Measurements from ENCODE around the gene SEMA4D. TPM values are rescaled to one million over a fixed set of nuclear protein-coding genes. Genes with fewer than 3 reads are reported as not detected.
A peak's percentile ranks its signal among the peaks of the same experiment; 100 is the strongest.

The SEMA4D gene
- total RNA-seq, 1 donor, result 0.72 TPM

GRCh38 chr9:89436326-89436725, 61.6 kb downstream of the SEMA4D start:
- Histone ChIP-seq H3K4me1 (ENCODE audit: insufficient read depth, low read length) (no peaks in the 10 kb centered on the region), H3K9me3 (ENCODE audit: low read depth, low read length) (no peaks in the 10 kb centered on the region), H3K79me2 (ENCODE audit: insufficient read depth, low read length) (no peaks in the 10 kb centered on the region), H4K20me1 (ENCODE audit: insufficient read depth, low read length) (no peaks in the 10 kb centered on the region), H3K27ac (ENCODE audit: low read depth, low read length) (no peak overlapping the region), H3K4me2 (ENCODE audit: insufficient read depth, low read length) (no peak overlapping the region), H3K27me3 (ENCODE audit: insufficient read depth, low read length) (no peaks in the 10 kb centered on the region), H2AFZ (ENCODE audit: low read length) (no peak overlapping the region), H3K36me3 (ENCODE audit: insufficient read depth, low read length) (no peaks in the 10 kb centered on the region), H3K4me3 (ENCODE audit: insufficient read depth, low read length) (no peak overlapping the region)
- TF ChIP-seq CTCF (IDR thresholded peaks at IDR 0.05; ENCODE audit: extremely low read depth, low read depth, low read length), result no peak
- DNase-seq (ENCODE audit: insufficient read length, low spot score, missing footprints), result peak; percentile 53

GRCh38 chr9:89435071-89435823, 62.7 kb downstream of the SEMA4D start:
- no peak overlapping the region for H2AFZ ChIP-seq (ENCODE audit: low read length)
- no peaks in the 10 kb centered on the region for H3K36me3 ChIP-seq (ENCODE audit: insufficient read depth, low read length)
- H3K27me3 ChIP-seq (ENCODE audit: insufficient read depth, low read length), result no peaks in the 10 kb centered on the region
- TF ChIP-seq CTCF (IDR thresholded peaks at IDR 0.05; ENCODE audit: extremely low read depth, low read depth, low read length), result no peak
- peak; percentile 11 for DNase-seq (ENCODE audit: insufficient read length, low spot score, missing footprints)
- no peaks in the 10 kb centered on the region for H3K4me1 ChIP-seq (ENCODE audit: insufficient read depth, low read length)
- H3K9me3 ChIP-seq (ENCODE audit: low read depth, low read length), result no peaks in the 10 kb centered on the region
- H3K27ac ChIP-seq (ENCODE audit: low read depth, low read length), result no peak overlapping the region
- H3K4me2 ChIP-seq (ENCODE audit: insufficient read depth, low read length), result no peak overlapping the region
- H3K79me2 ChIP-seq (ENCODE audit: insufficient read depth, low read length), result no peaks in the 10 kb centered on the region
- H4K20me1 ChIP-seq (ENCODE audit: insufficient read depth, low read length), result no peaks in the 10 kb centered on the region
- H3K4me3 ChIP-seq (ENCODE audit: insufficient read depth, low read length), result no peak overlapping the region

- Histone ChIP-seq H3K27me3 (ENCODE audit: insufficient read depth, low read length) (no peaks in the 10 kb centered on the region), H2AFZ (ENCODE audit: low read length) (no peak overlapping the region), H3K27ac (ENCODE audit: low read depth, low read length) (no peak overlapping the region), H3K79me2 (ENCODE audit: insufficient read depth, low read length) (no peaks in the 10 kb centered on the region), H3K4me3 (ENCODE audit: insufficient read depth, low read length) (no peak overlapping the region), H3K36me3 (ENCODE audit: insufficient read depth, low read length) (no peaks in the 10 kb centered on the region), H4K20me1 (ENCODE audit: insufficient read depth, low read length) (no peaks in the 10 kb centered on the region), H3K9me3 (ENCODE audit: low read depth, low read length) (no peaks in the 10 kb centered on the region), H3K4me1 (ENCODE audit: insufficient read depth, low read length) (no peaks in the 10 kb centered on the region), H3K4me2 (ENCODE audit: insufficient read depth, low read length) (no peak overlapping the region)
- no peak for TF ChIP-seq CTCF (IDR thresholded peaks at IDR 0.05; ENCODE audit: extremely low read depth, low read depth, low read length)
- peak; percentile 27 for DNase-seq (ENCODE audit: insufficient read length, low spot score, missing footprints)
Measured at GRCh38 chr9:89434636-89435035, 63.3 kb downstream of the SEMA4D start.

GRCh38 chr9:89433826-89434225, 64.1 kb downstream of the SEMA4D start:
- DNase-seq (ENCODE audit: insufficient read length, low spot score, missing footprints), result peak; percentile 95
- Histone ChIP-seq H3K27ac (ENCODE audit: low read depth, low read length) (no peak overlapping the region), H4K20me1 (ENCODE audit: insufficient read depth, low read length) (no peaks in the 10 kb centered on the region), H3K4me2 (ENCODE audit: insufficient read depth, low read length) (no peak overlapping the region), H3K27me3 (ENCODE audit: insufficient read depth, low read length) (no peaks in the 10 kb centered on the region), H3K9me3 (ENCODE audit: low read depth, low read length) (no peaks in the 10 kb centered on the region), H2AFZ (ENCODE audit: low read length) (no peak overlapping the region), H3K36me3 (ENCODE audit: insufficient read depth, low read length) (no peaks in the 10 kb centered on the region), H3K4me1 (ENCODE audit: insufficient read depth, low read length) (no peaks in the 10 kb centered on the region), H3K79me2 (ENCODE audit: insufficient read depth, low read length) (no peaks in the 10 kb centered on the region), H3K4me3 (ENCODE audit: insufficient read depth, low read length) (no peak overlapping the region)
- no peak for TF ChIP-seq CTCF (IDR thresholded peaks at IDR 0.05; ENCODE audit: extremely low read depth, low read depth, low read length)

All from osteoblast (primary cell).